K562 (cell line): Measurements from ENCODE around the gene LLPH. TPM values are rescaled to one million over a fixed set of nuclear protein-coding genes. Genes with fewer than 3 reads are reported as not detected.

Source experiments
- ARID2 ChIP-seq: fragments of 450-650 bp; IDR thresholded peaks from 2 replicates; pipeline ENCODE4 v1.6.1; 2017; ENCODE audit warnings: antibody characterized with exemption, mild to moderate bottlenecking
- BRD4 ChIP-seq: fragments of 200-600 bp; sonication (generic); IDR thresholded peaks from 2 replicates; pipeline ENCODE4 v1.6.1; 2017; ENCODE audit warnings: inconsistent platforms
- CGGBP1 ChIP-seq: fragments of 250-450 bp; sonication (Bioruptor Pico); IDR thresholded peaks from 2 replicates; pipeline ENCODE4 v1.9.0; 2021; ENCODE audit warnings: mild to moderate bottlenecking
- CREB1 ChIP-seq, 2 experiments: sonication (generic) in 1 of 2; formaldehyde crosslinking in 1 of 2; IDR thresholded peaks; 2 replicates each; pipeline versions ENCODE4 v1.6.1 to v1.8.0; 2012 to 2022; ENCODE audit warnings: inconsistent platforms in 1 of 2, mild to moderate bottlenecking in 1 of 2, missing genetic modification reagents in 1 of 2, moderate library complexity in 1 of 2
- DACH1 ChIP-seq: fragments of 450-650 bp; IDR thresholded peaks from 2 replicates; pipeline ENCODE4 v1.6.1; 2018; ENCODE audit not compliant: partially characterized antibody
- EGR1 ChIP-seq: fragments of 450-650 bp; conservative IDR thresholded peaks from 2 replicates; pipeline ENCODE4 v1.6.1; 2017; ENCODE audit warnings: mild to moderate bottlenecking
- HINFP ChIP-seq: fragments of 450-650 bp; conservative IDR thresholded peaks from 2 replicates; pipeline ENCODE4 v1.6.1; 2016; ENCODE audit warnings: missing genetic modification characterization, low read depth, mild to moderate bottlenecking, control low read depth, missing compliant biosample characterization
- MAZ ChIP-seq, 2 experiments: fragments of 450-650 bp in 1 of 2; sonication (generic) in 1 of 2; formaldehyde crosslinking; IDR thresholded peaks in 1 of 2; conservative IDR thresholded peaks in 1 of 2; 2 replicates each; pipeline versions ENCODE4 v1.4.0 to v1.5.0; 2020; ENCODE audit warnings: mild to moderate bottlenecking in 1 of 2, missing genetic modification reagents in 1 of 2
- MIER1 ChIP-seq: fragments of 450-650 bp; IDR thresholded peaks from 2 replicates; pipeline ENCODE4 v1.6.1; 2016; ENCODE audit warnings: antibody characterized with exemption, mild to moderate bottlenecking, low read depth
- NBN ChIP-seq: fragments of 450-650 bp; IDR thresholded peaks from 2 replicates; pipeline ENCODE4 v1.6.1; 2016; ENCODE audit warnings: low read depth, mild to moderate bottlenecking
- OTX1 ChIP-seq: fragments of 450-650 bp; formaldehyde crosslinking; IDR thresholded peaks from 2 replicates; pipeline ENCODE4 v1.4.0; 2022; ENCODE audit warnings: mild to moderate bottlenecking
- PCBP1 ChIP-seq: fragments of 200-400 bp; formaldehyde crosslinking; IDR thresholded peaks from 2 replicates; pipeline ENCODE4 v1.6.1; 2018; ENCODE audit warnings: mild to moderate bottlenecking, low read depth, low read length; ENCODE audit not compliant: poor library complexity, severe bottlenecking
- PPARD ChIP-seq: fragments of 250-450 bp; sonication (Bioruptor Pico); IDR thresholded peaks from 2 replicates; pipeline ENCODE4 v1.8.0; 2022; ENCODE audit warnings: inconsistent platforms, mild to moderate bottlenecking, moderate library complexity
- PRPF4 ChIP-seq: fragments of 200-400 bp; formaldehyde crosslinking; IDR thresholded peaks from one replicate; pipeline ENCODE4 v1.6.1; 2017; ENCODE audit warnings: low read length, low read depth, mild to moderate bottlenecking; ENCODE audit not compliant: insufficient read depth, poor library complexity, severe bottlenecking
- RBM22 ChIP-seq: fragments of 200-400 bp; formaldehyde crosslinking; IDR thresholded peaks from 2 replicates; pipeline ENCODE4 v1.6.1; 2018; ENCODE audit warnings: low read length, low read depth; ENCODE audit not compliant: poor library complexity, severe bottlenecking
- SLC30A9 ChIP-seq: fragments of 250-450 bp; sonication (Bioruptor Pico); IDR thresholded peaks from 2 replicates; pipeline ENCODE4 v1.8.0; 2022; ENCODE audit warnings: mild to moderate bottlenecking, moderate library complexity
- SREBF1 ChIP-seq: fragments of 150-350 bp; IDR thresholded peaks from 2 replicates; pipeline ENCODE4 v1.6.1; 2014; ENCODE audit warnings: antibody characterized with exemption, low read depth, low read length, borderline replicate concordance
- ZFX ChIP-seq: sonication (generic); formaldehyde crosslinking; IDR thresholded peaks from 2 replicates; pipeline ENCODE4 v1.8.0; 2022; ENCODE audit warnings: mild to moderate bottlenecking, missing genetic modification reagents, moderate library complexity
- ZKSCAN3 ChIP-seq: fragments of 250-450 bp; sonication (Bioruptor Pico); IDR thresholded peaks from 2 replicates; pipeline ENCODE4 v1.4.0; 2020
- ZNF274 ChIP-seq: IDR thresholded peaks from 2 replicates; pipeline ENCODE4 v1.6.1; 2011; ENCODE audit warnings: low read depth, mild to moderate bottlenecking, low read length, moderate library complexity, borderline replicate concordance
- ZNF41 ChIP-seq: fragments of 250-450 bp; sonication (Bioruptor Pico); conservative IDR thresholded peaks from 2 replicates; pipeline ENCODE4 v1.4.0; 2020; ENCODE audit warnings: mild to moderate bottlenecking
- ZNF699 ChIP-seq: fragments of 250-450 bp; sonication (Bioruptor Pico); IDR thresholded peaks from 2 replicates; pipeline ENCODE4 v1.8.0; 2021; ENCODE audit warnings: mild to moderate bottlenecking, moderate library complexity; ENCODE audit not compliant: insufficient replicate concordance
- ZNF740 ChIP-seq, 3 experiments: fragments of 200-800 bp in 1 of 3; sonication (Bioruptor generic) in 1 of 3; sonication (generic) in 1 of 3; formaldehyde crosslinking in 1 of 3; IDR thresholded peaks; 2 replicates each; pipeline versions ENCODE4 v1.6.1 to v1.8.0; 2016 to 2022; ENCODE audit warnings: mild to moderate bottlenecking in 2 of 3, missing compliant biosample characterization in 2 of 3, missing genetic modification characterization in 2 of 3, missing genetic modification reagents in 1 of 3
- ZNF780A ChIP-seq: fragments of 250-450 bp; sonication (Bioruptor Pico); IDR thresholded peaks from 2 replicates; pipeline ENCODE4 v1.5.0; 2021; ENCODE audit warnings: mild to moderate bottlenecking
- polyA plus RNA-seq, 8 experiments: library from polyadenylated mRNA; depleted of rRNA in 4 of 8; stranded (reverse) in 5 of 8; unstranded in 3 of 8; fragments of >200 nt; fragmentation: Nextera tagmentation in 2 of 8; fragmentation: Illumina TruSeq in 1 of 8; extraction: Ambion mirVana in 2 of 8; extraction: Trizol in 1 of 8; gene quantifications; 2 replicates each; pipeline versions ENCODE4 v1.2.1 to v1.2.3, GENCODE V29; 2011 to 2014; ENCODE audit warnings: inconsistent platforms in 1 of 8, missing spikeins in 1 of 8
- total RNA-seq, 7 experiments: library from RNA; depleted of rRNA in 6 of 7; stranded (reverse); fragments of >200 nt in 6 of 7; fragmentation: Illumina TruSeq in 2 of 7; extraction: Trizol in 2 of 7; gene quantifications; 2 replicates each; pipeline versions ENCODE4 v1.2.1 to v1.2.3, GENCODE V29; 2011 to 2021; ENCODE audit warnings: low replicate concordance in 1 of 7

The LLPH gene
- total and polyA plus RNA-seq, 9 of the 15 experiments (the other 6 are each of a cell fraction or from before 2014, with no cell fraction given) = 19.1 to 87.3 (median 59.6) TPM

- TF ChIP-seq BRD4 (peak; percentile 82; the same call in 1 of the 2 replicates), PCBP1 (peak; percentile 64), ZNF699 (CRISPR knock-in tag) (no peak), ZFX (peak; percentile 94), RBM22 (peak; percentile 68), PRPF4 (peak; percentile 47), ZNF780A (CRISPR knock-in tag) (no peak), ARID2 (no peak), ZNF41 (CRISPR knock-in tag) (no peak), ZNF274 (no peak), MAZ (CRISPR knock-in tag; conservative IDR thresholded peaks at IDR 0.05 in 1 of 2, IDR thresholded peaks at IDR 0.05 in 1 of 2) (peak; percentile 90 to 93), NBN (peak; percentile 70), SLC30A9 (no peak), ZKSCAN3 (no peak), PPARD (CRISPR knock-in tag) (no peak), MIER1 (no peak), ZNF740 (CRISPR knock-in tag; IDR thresholded peaks at IDR 0.05) (peak; percentile 60; the same call in 1 of the 2 replicates), ZNF740 (tag; IDR thresholded peaks at IDR 0.05) (no peak), EGR1 (peak; percentile 68), CREB1 (IDR thresholded peaks at IDR 0.05) (peak; percentile 70), CREB1 (CRISPR knock-in tag; IDR thresholded peaks at IDR 0.05) (peak; percentile 88), SREBF1 (no peak), OTX1 (no peak), CGGBP1 (CRISPR knock-in tag) (no peak), DACH1 (no peak), HINFP (tag) (no peak)
Measured at GRCh38 chr12:66169221-66170170, 38.9 kb upstream of the LLPH start, which contains the start of gene TMBIM4 (continued).
